Astrocyte (in vitro differentiated cells and primary cell): ENCODE measurements around the gene ASPSCR1. TPM values are rescaled to one million over a fixed set of nuclear protein-coding genes. Genes with fewer than 3 reads are reported as not detected.

Source experiments
- DNase-seq: peaks from one replicate; pipeline ENCODE4 v3.0.0-alpha.2; 2010; ENCODE audit warnings: low read depth
- FAIRE-seq: peaks from 2 replicates; lab custom pipeline; 2011; peaks lifted over from hg19 to GRCh38; lab: Jason Lieb, UNC
- H2AFZ ChIP-seq: 2 replicates; pipeline ENCODE4 v1.6.0; 2012; ENCODE audit warnings: low read depth, low read length, inconsistent platforms
- H3K27ac ChIP-seq: 2 replicates; pipeline ENCODE4 v1.5.1; 2011; ENCODE audit warnings: low read depth, low read length, inconsistent platforms
- H3K27me3 ChIP-seq: 2 replicates; pipeline ENCODE4 v1.6.0; 2011; ENCODE audit warnings: low read length, inconsistent platforms; ENCODE audit not compliant: insufficient read depth
- H3K36me3 ChIP-seq: 2 replicates; pipeline ENCODE4 v1.5.1; 2011; ENCODE audit warnings: low read length, inconsistent platforms; ENCODE audit not compliant: insufficient read depth
- H3K4me1 ChIP-seq: 2 replicates; pipeline ENCODE4 v1.5.1; 2011; ENCODE audit warnings: low read length, inconsistent platforms; ENCODE audit not compliant: insufficient read depth
- H3K4me2 ChIP-seq: 2 replicates; pipeline ENCODE4 v1.6.0; 2012; ENCODE audit warnings: low read length, inconsistent platforms
- H3K4me3 ChIP-seq: 2 replicates; pipeline ENCODE4 v1.5.1; 2011; ENCODE audit warnings: low read depth, mild to moderate bottlenecking, low read length, inconsistent platforms; ENCODE audit not compliant: insufficient read depth
- H3K79me2 ChIP-seq: 2 replicates; pipeline ENCODE4 v1.6.0; 2012; ENCODE audit warnings: mild to moderate bottlenecking, low read length, inconsistent platforms; ENCODE audit not compliant: insufficient read depth
- H3K9ac ChIP-seq: 2 replicates; pipeline ENCODE4 v1.6.0; 2012; ENCODE audit warnings: mild to moderate bottlenecking, low read length, inconsistent platforms
- H3K9me3 ChIP-seq: 2 replicates; pipeline ENCODE4 v1.5.1; 2012; ENCODE audit warnings: low read depth, mild to moderate bottlenecking, low read length, inconsistent platforms; ENCODE audit not compliant: insufficient read depth
- H4K20me1 ChIP-seq: 2 replicates; pipeline ENCODE4 v1.6.0; 2012; ENCODE audit warnings: low read length, inconsistent platforms; ENCODE audit not compliant: insufficient read depth
- H3K27ac Mint-ChIP-seq: one replicate; pipeline ENCODE4 v1.8.0; 2021; ENCODE audit warnings: mild to moderate bottlenecking, mixed read lengths; ENCODE audit not compliant: unreplicated experiment
- H3K27me3 Mint-ChIP-seq: one replicate; pipeline ENCODE4 v1.8.0; 2021; ENCODE audit warnings: low read depth, mixed read lengths; ENCODE audit not compliant: unreplicated experiment
- H3K36me3 Mint-ChIP-seq: one replicate; pipeline ENCODE4 v1.8.0; 2021; ENCODE audit warnings: low read depth, mixed read lengths; ENCODE audit not compliant: unreplicated experiment
- H3K4me1 Mint-ChIP-seq: one replicate; pipeline ENCODE4 v1.8.0; 2021; ENCODE audit warnings: low read depth, mixed read lengths; ENCODE audit not compliant: unreplicated experiment
- H3K4me3 Mint-ChIP-seq: one replicate; pipeline ENCODE4 v1.8.0; 2021; ENCODE audit warnings: mild to moderate bottlenecking, moderate library complexity, mixed read lengths; ENCODE audit not compliant: unreplicated experiment
- H3K9me3 Mint-ChIP-seq: one replicate; pipeline ENCODE4 v1.8.0; 2021; ENCODE audit warnings: mild to moderate bottlenecking, mixed read lengths; ENCODE audit not compliant: unreplicated experiment
- CTCF ChIP-seq: IDR thresholded peaks from 2 replicates; pipeline ENCODE4 v1.5.1; 2011; ENCODE audit warnings: low read depth, mild to moderate bottlenecking, inconsistent platforms, low read length, moderate library complexity; ENCODE audit not compliant: insufficient read depth
- EZH2 ChIP-seq: IDR thresholded peaks from 2 replicates; pipeline ENCODE4 v1.6.1; 2012; ENCODE audit warnings: mild to moderate bottlenecking, low read length, inconsistent platforms; ENCODE audit not compliant: insufficient read depth
- total RNA-seq: library from RNA; stranded (reverse); gene quantifications from 2 replicates; pipeline ENCODE4 v1.2.1, GENCODE V29; 2021

The ASPSCR1 gene
- total RNA-seq, 1 donor from 2014 or later, result 25.5 TPM

- Histone ChIP-seq H3K9me3 (no peaks in the 10 kb centered on the region), H3K27ac (no peak overlapping the region), H3K4me3 (no peak overlapping the region), H3K4me2 (no peak overlapping the region), H3K4me1 (peaks cover 9% of the 10 kb centered on the region), H4K20me1 (peaks cover 54% of the 10 kb centered on the region), H3K9ac (no peak overlapping the region), H3K27me3 (no peaks in the 10 kb centered on the region), H3K36me3 (peaks cover 3% of the 10 kb centered on the region), H3K79me2 (peaks cover 34% of the 10 kb centered on the region), H2AFZ (no peak overlapping the region)
- TF ChIP-seq EZH2 (no peak), CTCF (no peak)
- Mint-ChIP-seq H3K4me3 (no peak overlapping the region), H3K9me3 (no peaks in the 10 kb centered on the region), H3K27me3 (no peaks in the 10 kb centered on the region), H3K36me3 (peaks cover 3% of the 10 kb centered on the region), H3K27ac (no peak overlapping the region), H3K4me1 (no peaks in the 10 kb centered on the region)
- FAIRE-seq (no peak), DNase-seq (no peak)
Measured at GRCh38 chr17:82055965-82056728, 78.7 kb downstream of the ASPSCR1 start.

GRCh38 chr17:82056729-82057621 is 79.5 kb downstream of the ASPSCR1 start:
- FAIRE-seq, result no peak
- no peaks in the 10 kb centered on the region for H3K9me3 Mint-ChIP-seq
- peaks cover 3% of the 10 kb centered on the region for H3K36me3 Mint-ChIP-seq
- Histone ChIP-seq H3K27ac (no peak overlapping the region), H3K9me3 (no peaks in the 10 kb centered on the region), H3K4me2 (no peak overlapping the region), H3K79me2 (peaks cover 31% of the 10 kb centered on the region), H4K20me1 (peaks cover 54% of the 10 kb centered on the region), H3K4me3 (no peak overlapping the region), H3K36me3 (peaks cover 5% of the 10 kb centered on the region), H2AFZ (no peak overlapping the region), H3K27me3 (no peaks in the 10 kb centered on the region), H3K4me1 (peaks cover 9% of the 10 kb centered on the region), H3K9ac (no peak overlapping the region)
- no peak for DNase-seq
- no peak overlapping the region for H3K27ac Mint-ChIP-seq
- H3K4me1 Mint-ChIP-seq, result no peaks in the 10 kb centered on the region
- H3K4me3 Mint-ChIP-seq, result no peak overlapping the region
- no peak for TF ChIP-seq CTCF
- TF ChIP-seq EZH2, result no peak
- H3K27me3 Mint-ChIP-seq, result no peaks in the 10 kb centered on the region
